ENCODE results near the gene ATP2A1.

The ATP2A1 gene

DNA sequence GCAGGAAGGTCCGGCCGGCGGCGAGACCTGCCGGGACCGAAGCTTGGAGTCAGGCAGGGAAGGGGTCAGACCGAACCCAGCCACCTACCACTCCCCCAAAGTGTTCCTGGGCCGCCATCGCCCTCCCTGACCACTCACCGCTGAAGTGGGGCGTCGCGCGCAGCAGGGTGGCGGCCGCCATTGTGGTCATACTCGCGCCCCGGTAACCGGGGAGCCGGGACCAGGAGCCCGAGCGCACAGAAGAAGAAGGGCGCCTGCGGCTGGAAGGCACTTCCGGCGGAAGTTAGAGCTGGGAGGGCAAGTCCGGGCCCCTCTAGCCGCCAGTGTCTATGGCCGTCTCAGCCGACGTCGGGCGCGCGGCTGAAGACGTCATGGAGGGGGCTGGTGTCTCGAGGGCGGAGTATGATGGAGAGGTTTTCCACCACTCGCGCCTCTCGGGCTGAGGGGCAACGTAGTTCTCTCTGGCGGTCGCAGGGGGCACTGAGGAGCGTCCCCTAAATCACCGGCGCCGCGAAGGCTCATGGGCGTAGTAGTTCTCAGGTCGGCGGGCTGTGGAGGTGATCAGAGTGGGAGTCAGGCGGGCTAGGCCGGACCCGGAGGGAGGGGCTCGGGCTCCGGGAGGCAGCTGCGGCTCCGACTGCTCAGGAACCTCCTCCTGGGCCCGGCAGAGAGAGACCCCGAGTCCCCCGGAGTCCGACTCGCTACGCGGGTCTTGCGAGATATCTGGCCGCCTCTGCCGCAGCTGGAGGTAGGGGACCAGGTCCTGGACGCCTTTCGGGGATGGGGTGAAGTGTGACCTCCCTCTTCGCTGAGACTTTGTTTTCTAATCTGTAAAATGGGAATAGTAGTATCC is 32.0 kb upstream of the ATP2A1 start, which contains the start of gene TUFM:
Gene TUFM, minus strand, starts transcription at position 269 of the 853 bp plus-strand sequence. Its CDS starts 79 bp downstream, at position 190.
- peak; percentile 62 for TF ChIP-seq CTCF (conservative IDR thresholded peaks at IDR 0.05; ENCODE audit: low read depth, low read length)
- H3K27me3 ChIP-seq (ENCODE audit: insufficient read depth, low read depth), result no peaks in the 10 kb centered on the region
- H3K79me2 ChIP-seq (ENCODE audit: insufficient read depth, low read depth), result peaks cover 26% of the 10 kb centered on the region
- H4K20me1 ChIP-seq (ENCODE audit: insufficient read depth), result no peaks in the 10 kb centered on the region; the same call in 1 of the 2 replicates
- peaks cover 9% of the 10 kb centered on the region; the same call in 1 of the 2 replicates for H3K36me3 ChIP-seq (ENCODE audit: insufficient read depth)
- peak within 1 kb of the TSS; percentile 79 for H3K4me3 ChIP-seq (IDR thresholded peaks at IDR 0.05; ENCODE audit: insufficient read depth, low read depth, low read length)
- H2AFZ ChIP-seq (ENCODE audit: low read depth), result peak within 1 kb of the TSS; percentile 76
- peak within 1 kb of the TSS; percentile 55 for H3K27ac ChIP-seq
- peak within 1 kb of the TSS; percentile 63 for H3K4me2 ChIP-seq
- H3K9ac ChIP-seq, result peak within 1 kb of the TSS; percentile 76
- peaks cover 13% of the 10 kb centered on the region for H3K4me1 ChIP-seq (ENCODE audit: low read depth, poor library complexity, severe bottlenecking)

DNA sequence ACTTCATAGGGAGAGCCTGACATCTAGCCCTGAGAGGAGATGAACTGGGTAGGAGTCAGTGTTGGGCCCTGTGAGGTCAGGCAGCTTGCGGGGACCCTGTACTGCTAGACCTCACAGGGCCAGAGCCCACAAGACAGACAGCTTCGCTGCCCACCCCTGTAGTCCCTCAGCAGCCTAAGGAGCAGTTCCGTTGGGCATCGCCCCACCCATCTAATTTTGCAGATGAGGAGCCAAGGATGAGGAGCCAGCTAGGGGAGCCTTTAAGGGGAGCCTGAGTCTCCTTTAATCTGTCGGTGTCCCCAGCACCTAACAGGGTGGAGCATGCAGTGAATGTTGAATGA is 31.4 kb upstream of the ATP2A1 start:
- no peaks in the 10 kb centered on the region; the same call in 1 of the 2 replicates for H4K20me1 ChIP-seq (ENCODE audit: insufficient read depth)
- H3K36me3 ChIP-seq (ENCODE audit: insufficient read depth), result peaks cover 9% of the 10 kb centered on the region; the same call in 1 of the 2 replicates
- TF ChIP-seq CTCF (conservative IDR thresholded peaks at IDR 0.05; ENCODE audit: low read depth, low read length), result no peak
- H3K4me2 ChIP-seq, result peak overlapping the region; percentile 36
- peaks cover 26% of the 10 kb centered on the region for H3K79me2 ChIP-seq (ENCODE audit: insufficient read depth, low read depth)
- peaks cover 13% of the 10 kb centered on the region for H3K4me1 ChIP-seq (ENCODE audit: low read depth, poor library complexity, severe bottlenecking)
- peak overlapping the region; percentile 25; the same call in 1 of the 2 replicates for H3K27ac ChIP-seq
- H3K4me3 ChIP-seq (IDR thresholded peaks at IDR 0.05; ENCODE audit: insufficient read depth, low read depth, low read length), result no peak overlapping the region
- no peaks in the 10 kb centered on the region for H3K27me3 ChIP-seq (ENCODE audit: insufficient read depth, low read depth)
- H2AFZ ChIP-seq (ENCODE audit: low read depth), result peak overlapping the region; percentile 76
- peak overlapping the region; percentile 65 for H3K9ac ChIP-seq

- no peaks in the 10 kb centered on the region for H4K20me1 ChIP-seq (ENCODE audit: insufficient read depth)
- 0 out of 2 replicates have a peak, but pooled peaks cover 9% of the 10 kb centered on the region for H3K79me2 ChIP-seq (ENCODE audit: insufficient read depth, low read depth)
- H3K9ac ChIP-seq, result no peak overlapping the region
- no peak overlapping the region for H2AFZ ChIP-seq (ENCODE audit: low read depth)
- H3K4me2 ChIP-seq, result no peak overlapping the region
- no peak overlapping the region for H3K4me3 ChIP-seq (IDR thresholded peaks at IDR 0.05; ENCODE audit: insufficient read depth, low read depth, low read length)
- no peak for TF ChIP-seq CTCF (conservative IDR thresholded peaks at IDR 0.05; ENCODE audit: low read depth, low read length)
- H3K27ac ChIP-seq, result no peak overlapping the region
- no peaks in the 10 kb centered on the region for H3K36me3 ChIP-seq (ENCODE audit: insufficient read depth)
- no peaks in the 10 kb centered on the region for H3K27me3 ChIP-seq (ENCODE audit: insufficient read depth, low read depth)
- H3K4me1 ChIP-seq (ENCODE audit: low read depth, poor library complexity, severe bottlenecking), result peaks cover 10% of the 10 kb centered on the region
Observed at GRCh38 chr16:28858421-28858820, 19.9 kb upstream of the ATP2A1 start.

DNA sequence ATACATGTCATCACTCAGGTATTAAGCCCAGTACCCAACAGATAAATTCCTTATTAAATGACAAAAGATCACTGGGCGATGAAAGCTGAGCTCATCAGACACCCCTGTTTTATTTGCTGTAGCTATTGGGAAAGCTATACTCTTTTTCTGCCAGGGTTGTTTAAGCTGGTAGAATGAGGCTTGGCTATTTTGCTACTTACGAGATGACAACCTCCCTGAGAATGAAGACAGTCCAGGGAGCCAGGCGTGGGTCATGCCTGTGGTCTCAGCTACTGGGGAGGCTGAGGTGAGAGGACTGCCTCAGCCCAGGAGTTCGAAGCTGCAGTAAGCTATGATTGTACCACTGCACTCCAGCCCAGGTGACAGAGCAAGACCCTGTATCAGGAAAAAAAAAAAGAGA is 19.0 kb upstream of the ATP2A1 start:
- no peaks in the 10 kb centered on the region for H3K36me3 ChIP-seq (ENCODE audit: insufficient read depth)
- no peak overlapping the region for H3K27ac ChIP-seq
- TF ChIP-seq CTCF (conservative IDR thresholded peaks at IDR 0.05; ENCODE audit: low read depth, low read length), result no peak
- peaks cover 14% of the 10 kb centered on the region; the same call in 1 of the 2 replicates for H3K79me2 ChIP-seq (ENCODE audit: insufficient read depth, low read depth)
- no peak overlapping the region for H3K9ac ChIP-seq
- H3K4me2 ChIP-seq, result no peak overlapping the region
- H3K4me1 ChIP-seq (ENCODE audit: low read depth, poor library complexity, severe bottlenecking), result peaks cover 12% of the 10 kb centered on the region
- no peak overlapping the region for H2AFZ ChIP-seq (ENCODE audit: low read depth)
- H3K4me3 ChIP-seq (IDR thresholded peaks at IDR 0.05; ENCODE audit: insufficient read depth, low read depth, low read length), result no peak overlapping the region
- no peaks in the 10 kb centered on the region for H4K20me1 ChIP-seq (ENCODE audit: insufficient read depth)
- no peaks in the 10 kb centered on the region for H3K27me3 ChIP-seq (ENCODE audit: insufficient read depth, low read depth)

All from KMS-11 (cell line).